ENCODE results near the gene DUSP7.
A peak's percentile ranks its signal among the peaks of the same experiment; 100 is the strongest.

DUSP7 gene

GRCh38 chr3:52024765-52025452 is 31.5 kb downstream of the DUSP7 start:
- peaks cover 5% of the 10 kb centered on the region for H3K4me1 ChIP-seq (ENCODE audit: control insufficient read depth, insufficient read depth, low read length)
- TF ChIP-seq ZNF16 (tag by site-specific recombination; IDR thresholded peaks at IDR 0.05; ENCODE audit: low read depth) (no peak), ZNF660 (tag by site-specific recombination; IDR thresholded peaks at IDR 0.05) (no peak), ZBTB21 (tag by site-specific recombination; IDR thresholded peaks at IDR 0.05) (no peak)
- no peak overlapping the region for H3K4me3 ChIP-seq (ENCODE audit: low read depth, low read length)
- H3K36me3 ChIP-seq (ENCODE audit: control insufficient read depth in 2 of 2, insufficient read depth in 1 of 2, low read length in 2 of 2): no peaks in the 10 kb centered on the region
- H3K27ac ChIP-seq (ENCODE audit: extremely low read depth, low read depth, low read length): no peak overlapping the region
- POLR2A ChIA-PET: no interaction called here
- CTCF ChIA-PET: no interaction called here
- no peaks in the 10 kb centered on the region for H3K9me3 ChIP-seq (ENCODE audit: control insufficient read depth, insufficient read depth, low read depth, low read length)

DNA sequence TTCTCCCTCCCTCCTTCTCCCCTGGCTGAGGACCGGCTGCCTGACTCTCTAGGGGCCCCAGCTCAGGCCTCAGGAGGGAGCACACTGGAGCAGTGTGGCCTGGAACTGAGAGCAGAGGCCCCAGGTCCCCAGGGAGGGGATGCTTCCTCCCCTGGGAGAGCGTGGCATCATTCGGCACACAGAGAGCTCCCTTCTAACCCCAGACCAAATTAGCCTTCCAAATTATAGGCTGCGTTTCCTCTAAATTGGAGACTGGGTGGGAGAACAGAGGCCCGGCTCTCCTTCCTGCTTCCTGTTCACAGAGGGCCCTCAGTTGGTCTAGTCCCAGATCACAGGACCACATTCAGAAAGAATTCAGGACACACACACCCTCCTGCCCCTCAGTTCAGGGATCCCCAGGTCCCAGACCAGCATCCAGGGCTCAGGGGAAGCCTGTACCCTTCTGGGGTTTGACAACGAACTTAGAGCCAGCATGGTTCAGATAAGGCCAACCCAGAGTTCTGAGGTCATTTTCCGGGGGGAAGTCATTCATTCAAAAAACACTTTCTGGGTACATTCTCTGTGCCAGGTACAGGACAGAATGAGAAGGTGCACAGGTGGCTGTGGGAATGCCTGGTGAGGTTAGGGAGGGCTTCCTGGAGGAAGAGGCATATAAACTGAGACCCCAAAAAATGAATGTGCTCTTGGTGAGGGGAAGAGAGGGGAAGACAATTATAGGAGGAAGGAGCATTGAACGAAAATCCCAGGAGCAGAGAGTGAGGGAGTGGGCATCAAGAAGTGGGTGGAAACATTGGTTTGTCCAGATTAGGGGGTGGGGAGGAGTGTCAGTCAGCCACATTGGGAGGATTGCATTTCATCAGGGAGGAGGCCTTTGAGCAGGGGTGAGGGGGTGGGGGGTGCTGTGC is 32.3 kb downstream of the DUSP7 start:
- TF ChIP-seq, protein P1, sequence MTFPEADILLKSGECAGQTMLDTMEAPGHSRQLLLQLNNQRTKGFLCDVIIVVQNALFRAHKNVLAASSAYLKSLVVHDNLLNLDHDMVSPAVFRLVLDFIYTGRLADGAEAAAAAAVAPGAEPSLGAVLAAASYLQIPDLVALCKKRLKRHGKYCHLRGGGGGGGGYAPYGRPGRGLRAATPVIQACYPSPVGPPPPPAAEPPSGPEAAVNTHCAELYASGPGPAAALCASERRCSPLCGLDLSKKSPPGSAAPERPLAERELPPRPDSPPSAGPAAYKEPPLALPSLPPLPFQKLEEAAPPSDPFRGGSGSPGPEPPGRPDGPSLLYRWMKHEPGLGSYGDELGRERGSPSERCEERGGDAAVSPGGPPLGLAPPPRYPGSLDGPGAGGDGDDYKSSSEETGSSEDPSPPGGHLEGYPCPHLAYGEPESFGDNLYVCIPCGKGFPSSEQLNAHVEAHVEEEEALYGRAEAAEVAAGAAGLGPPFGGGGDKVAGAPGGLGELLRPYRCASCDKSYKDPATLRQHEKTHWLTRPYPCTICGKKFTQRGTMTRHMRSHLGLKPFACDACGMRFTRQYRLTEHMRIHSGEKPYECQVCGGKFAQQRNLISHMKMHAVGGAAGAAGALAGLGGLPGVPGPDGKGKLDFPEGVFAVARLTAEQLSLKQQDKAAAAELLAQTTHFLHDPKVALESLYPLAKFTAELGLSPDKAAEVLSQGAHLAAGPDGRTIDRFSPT (tag by site-specific recombination; IDR thresholded peaks at IDR 0.05): no peak
- TF ChIP-seq ZNF776 (tag by site-specific recombination; IDR thresholded peaks at IDR 0.05; ENCODE audit: borderline replicate concordance): no peak
- TF ChIP-seq ZNF335 (tag by site-specific recombination; conservative IDR thresholded peaks at IDR 0.05): peak; percentile 42
- TF ChIP-seq, protein P2, sequence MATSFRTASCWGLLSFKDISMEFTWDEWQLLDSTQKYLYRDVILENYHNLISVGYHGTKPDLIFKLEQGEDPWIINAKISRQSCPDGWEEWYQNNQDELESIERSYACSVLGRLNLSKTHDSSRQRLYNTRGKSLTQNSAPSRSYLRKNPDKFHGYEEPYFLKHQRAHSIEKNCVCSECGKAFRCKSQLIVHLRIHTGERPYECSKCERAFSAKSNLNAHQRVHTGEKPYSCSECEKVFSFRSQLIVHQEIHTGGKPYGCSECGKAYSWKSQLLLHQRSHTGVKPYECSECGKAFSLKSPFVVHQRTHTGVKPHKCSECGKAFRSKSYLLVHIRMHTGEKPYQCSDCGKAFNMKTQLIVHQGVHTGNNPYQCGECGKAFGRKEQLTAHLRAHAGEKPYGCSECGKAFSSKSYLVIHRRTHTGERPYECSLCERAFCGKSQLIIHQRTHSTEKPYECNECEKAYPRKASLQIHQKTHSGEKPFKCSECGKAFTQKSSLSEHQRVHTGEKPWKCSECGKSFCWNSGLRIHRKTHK (tag by site-specific recombination; IDR thresholded peaks at IDR 0.05): no peak
- peak; percentile 72 for TF ChIP-seq ZFHX2 (tag by site-specific recombination; conservative IDR thresholded peaks at IDR 0.05)
- TF ChIP-seq, protein P3, sequence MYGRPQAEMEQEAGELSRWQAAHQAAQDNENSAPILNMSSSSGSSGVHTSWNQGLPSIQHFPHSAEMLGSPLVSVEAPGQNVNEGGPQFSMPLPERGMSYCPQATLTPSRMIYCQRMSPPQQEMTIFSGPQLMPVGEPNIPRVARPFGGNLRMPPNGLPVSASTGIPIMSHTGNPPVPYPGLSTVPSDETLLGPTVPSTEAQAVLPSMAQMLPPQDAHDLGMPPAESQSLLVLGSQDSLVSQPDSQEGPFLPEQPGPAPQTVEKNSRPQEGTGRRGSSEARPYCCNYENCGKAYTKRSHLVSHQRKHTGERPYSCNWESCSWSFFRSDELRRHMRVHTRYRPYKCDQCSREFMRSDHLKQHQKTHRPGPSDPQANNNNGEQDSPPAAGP (tag by site-specific recombination; IDR thresholded peaks at IDR 0.05): no peak
- TF ChIP-seq EGR2 (tag by site-specific recombination; IDR thresholded peaks at IDR 0.05; ENCODE audit: low read depth): peak; percentile 74
- peak; percentile 55 for TF ChIP-seq SP7 (tag by site-specific recombination; IDR thresholded peaks at IDR 0.05)
- TF ChIP-seq SP2 (tag by site-specific recombination; IDR thresholded peaks at IDR 0.05): no peak
- TF ChIP-seq GFI1B (tag by site-specific recombination; IDR thresholded peaks at IDR 0.05): no peak
- no peaks in the 10 kb centered on the region for H3K9me3 ChIP-seq (ENCODE audit: control insufficient read depth, insufficient read depth, low read depth, low read length)
- no peaks in the 10 kb centered on the region for H3K36me3 ChIP-seq (ENCODE audit: control insufficient read depth in 2 of 2, insufficient read depth in 1 of 2, low read length in 2 of 2)
- POLR2A ChIA-PET: no interaction called here
- CTCF ChIA-PET: interaction anchor here (0.5 to 1.2 kb wide), 2 partner anchors 13 to 22 kb away, joined by 3 to 4 read pairs; no protein-coding TSS in a partner anchor
- H3K4me1 ChIP-seq (ENCODE audit: control insufficient read depth, insufficient read depth, low read length): peaks cover 5% of the 10 kb centered on the region
- H3K27ac ChIP-seq (ENCODE audit: extremely low read depth, low read depth, low read length): no peak overlapping the region
- H3K4me3 ChIP-seq (ENCODE audit: low read depth, low read length): no peak overlapping the region

GRCh38 chr3:52023101-52023770 is 33.1 kb downstream of the DUSP7 start:
- TF ChIP-seq ZNF394 (tag by site-specific recombination; IDR thresholded peaks at IDR 0.05; ENCODE audit: borderline replicate concordance) (no peak), ZNF24 (tag by site-specific recombination; IDR thresholded peaks at IDR 0.05) (peak; percentile 91)
- H3K9me3 ChIP-seq (ENCODE audit: control insufficient read depth, insufficient read depth, low read depth, low read length): no peaks in the 10 kb centered on the region
- ChIA-PET POLR2A (no interaction called here), CTCF (interaction anchor here (0.5 to 1.2 kb wide), 3 partner anchors 12 to 49 kb away, joined by 3 to 4 read pairs (median 3); no protein-coding TSS in a partner anchor)
- peaks cover 5% of the 10 kb centered on the region for H3K4me1 ChIP-seq (ENCODE audit: control insufficient read depth, insufficient read depth, low read length)
- H3K27ac ChIP-seq (ENCODE audit: extremely low read depth, low read depth, low read length): no peak overlapping the region
- H3K36me3 ChIP-seq (ENCODE audit: control insufficient read depth in 2 of 2, insufficient read depth in 1 of 2, low read length in 2 of 2): no peaks in the 10 kb centered on the region
- no peak overlapping the region for H3K4me3 ChIP-seq (ENCODE audit: low read depth, low read length)

All from HEK293 (cell line).